Erythroblast (primary cell): ENCODE data around the gene P3H2.
A peak's percentile ranks its signal among the peaks of the same experiment; 100 is the strongest.
"Not testable (repeated sequence)": the region's sequence is repeated elsewhere in the genome, so short reads cannot be mapped to it uniquely, and the experiment has no call there.

Source experiments
- DNase-seq, 2 experiments: peaks; one replicate each; lab custom pipeline; 2025; lab: John Stamatoyannopoulos, UW
- GATA1 ChIP-seq: IDR thresholded peaks from 2 replicates; pipeline ENCODE4 v1.6.1; 2011; ENCODE audit warnings: low read depth, mild to moderate bottlenecking, control low read depth, low read length, moderate library complexity
- POLR2A ChIP-seq: IDR thresholded peaks from 2 replicates; pipeline ENCODE4 v1.6.1; 2011; ENCODE audit warnings: mild to moderate bottlenecking, low read length

Gene P3H2, protein sequence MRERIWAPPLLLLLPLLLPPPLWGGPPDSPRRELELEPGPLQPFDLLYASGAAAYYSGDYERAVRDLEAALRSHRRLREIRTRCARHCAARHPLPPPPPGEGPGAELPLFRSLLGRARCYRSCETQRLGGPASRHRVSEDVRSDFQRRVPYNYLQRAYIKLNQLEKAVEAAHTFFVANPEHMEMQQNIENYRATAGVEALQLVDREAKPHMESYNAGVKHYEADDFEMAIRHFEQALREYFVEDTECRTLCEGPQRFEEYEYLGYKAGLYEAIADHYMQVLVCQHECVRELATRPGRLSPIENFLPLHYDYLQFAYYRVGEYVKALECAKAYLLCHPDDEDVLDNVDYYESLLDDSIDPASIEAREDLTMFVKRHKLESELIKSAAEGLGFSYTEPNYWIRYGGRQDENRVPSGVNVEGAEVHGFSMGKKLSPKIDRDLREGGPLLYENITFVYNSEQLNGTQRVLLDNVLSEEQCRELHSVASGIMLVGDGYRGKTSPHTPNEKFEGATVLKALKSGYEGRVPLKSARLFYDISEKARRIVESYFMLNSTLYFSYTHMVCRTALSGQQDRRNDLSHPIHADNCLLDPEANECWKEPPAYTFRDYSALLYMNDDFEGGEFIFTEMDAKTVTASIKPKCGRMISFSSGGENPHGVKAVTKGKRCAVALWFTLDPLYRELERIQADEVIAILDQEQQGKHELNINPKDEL

DNA sequence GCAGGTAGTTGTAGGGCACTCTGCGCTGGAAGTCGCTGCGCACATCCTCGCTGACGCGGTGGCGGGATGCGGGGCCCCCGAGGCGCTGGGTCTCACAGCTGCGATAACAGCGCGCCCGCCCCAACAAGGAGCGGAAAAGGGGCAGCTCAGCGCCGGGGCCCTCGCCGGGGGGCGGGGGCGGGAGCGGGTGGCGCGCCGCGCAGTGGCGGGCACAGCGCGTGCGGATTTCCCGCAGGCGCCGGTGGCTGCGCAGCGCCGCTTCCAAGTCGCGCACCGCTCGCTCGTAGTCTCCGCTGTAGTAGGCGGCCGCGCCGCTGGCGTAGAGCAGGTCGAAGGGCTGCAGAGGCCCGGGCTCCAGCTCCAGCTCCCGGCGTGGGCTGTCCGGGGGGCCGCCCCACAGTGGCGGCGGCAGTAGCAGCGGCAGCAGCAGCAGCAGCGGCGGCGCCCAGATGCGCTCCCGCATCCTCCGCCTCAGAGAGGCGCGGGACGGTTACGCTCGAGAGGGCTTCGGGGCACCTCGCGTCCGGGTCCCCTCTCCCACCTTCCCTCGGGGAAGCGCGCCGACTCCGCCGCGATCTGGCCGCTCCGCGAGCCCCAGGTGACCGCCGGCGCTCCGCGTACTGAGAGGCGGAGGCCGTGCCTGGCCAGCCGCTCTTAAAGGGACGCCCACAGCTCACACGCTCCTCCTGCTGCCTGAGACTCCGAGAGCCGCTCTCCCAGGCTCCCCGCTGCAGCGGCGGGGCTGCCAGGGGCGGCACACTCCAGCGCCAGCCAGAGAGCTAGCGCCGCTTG is at the start of gene P3H2:
TSS of gene P3H2 (minus strand) at position 629 of the 792 bp plus-strand sequence. CDS start at position 463, 166 bp downstream.
- peak; percentile 65 to 67 for DNase-seq
- TF ChIP-seq GATA1 (no peak), POLR2A (no peak)

DNA sequence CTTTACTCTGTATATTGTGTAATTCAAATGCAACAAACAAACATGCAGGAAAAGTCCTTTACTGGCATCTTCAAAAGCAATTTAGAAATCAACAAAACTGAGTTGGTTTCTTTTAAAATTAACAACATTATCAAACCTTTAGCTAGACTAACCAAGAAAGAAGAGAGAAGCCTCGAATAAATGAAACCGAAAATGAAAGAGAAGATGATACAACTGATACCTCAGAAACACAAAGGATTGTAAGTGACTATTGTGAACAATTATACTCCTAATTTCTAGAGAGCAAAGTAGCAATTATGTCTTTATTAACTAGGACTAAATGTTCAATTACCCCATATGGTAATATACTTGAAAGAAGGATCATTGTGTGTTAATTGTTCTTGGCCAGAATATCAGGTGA is 49.2 kb upstream of the P3H2 start:
- no peak for DNase-seq
- TF ChIP-seq POLR2A (no peak), GATA1 (no peak)

DNA sequence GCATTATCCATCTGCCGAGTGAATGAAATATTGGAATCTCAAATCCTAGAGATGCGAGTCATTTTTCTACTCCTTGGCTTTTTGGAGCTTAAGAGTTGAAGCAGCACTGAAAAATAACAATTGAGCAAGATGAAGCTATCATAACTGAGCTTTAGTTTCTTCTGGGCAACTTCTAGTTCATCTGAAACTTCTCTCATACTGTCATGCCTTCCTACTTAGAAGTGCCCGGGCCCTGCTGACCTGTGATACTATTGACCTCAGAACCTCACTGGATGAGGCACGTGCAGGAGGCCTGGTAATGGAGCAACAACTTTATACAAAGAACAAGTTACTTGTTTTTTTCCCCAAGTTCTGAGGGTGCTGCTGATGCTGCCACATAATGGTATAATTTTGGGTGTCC is 48.5 kb upstream of the P3H2 start:
- no peak for DNase-seq

DNA sequence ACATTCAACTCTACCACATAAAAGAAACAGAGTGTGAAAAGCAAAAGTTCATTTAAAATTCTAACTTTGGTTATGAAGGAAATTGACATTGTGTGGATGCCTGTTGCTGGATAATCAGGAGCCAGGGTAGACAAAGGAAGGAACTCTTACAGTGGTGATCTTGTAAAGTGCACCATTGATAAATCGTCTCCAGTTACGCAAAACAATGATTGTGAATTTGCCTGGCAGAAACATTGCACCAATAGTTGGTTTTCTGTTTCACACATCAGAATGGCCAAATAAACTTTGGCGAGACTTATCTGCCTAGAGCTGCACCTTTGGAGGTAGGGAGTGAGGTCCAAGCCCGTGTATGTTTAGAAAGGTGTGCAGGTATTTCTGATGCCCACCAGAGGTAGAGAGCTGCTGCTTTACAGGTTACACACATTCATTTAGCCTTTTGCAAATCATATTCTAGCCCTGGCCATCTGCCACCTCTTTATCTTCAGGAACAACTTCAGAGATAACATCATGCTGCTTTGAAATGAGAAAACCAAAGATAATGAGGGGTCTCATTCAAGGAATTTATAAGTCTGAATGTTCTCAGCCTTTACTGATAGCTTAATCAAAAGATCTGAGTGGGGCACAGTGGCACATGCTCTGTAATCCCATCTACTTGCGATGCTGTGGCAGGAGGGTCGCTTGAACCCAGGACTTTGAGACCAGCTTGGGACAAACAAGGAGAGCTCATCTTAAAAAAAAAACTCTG is 47.4 kb upstream of the P3H2 start:
- DNase-seq: no peak
- TF ChIP-seq GATA1: no peak
- no peak for TF ChIP-seq POLR2A

More for the DNA sequence above, 48.5 kb upstream of the P3H2 start:
- no peak for TF ChIP-seq GATA1

DNA sequence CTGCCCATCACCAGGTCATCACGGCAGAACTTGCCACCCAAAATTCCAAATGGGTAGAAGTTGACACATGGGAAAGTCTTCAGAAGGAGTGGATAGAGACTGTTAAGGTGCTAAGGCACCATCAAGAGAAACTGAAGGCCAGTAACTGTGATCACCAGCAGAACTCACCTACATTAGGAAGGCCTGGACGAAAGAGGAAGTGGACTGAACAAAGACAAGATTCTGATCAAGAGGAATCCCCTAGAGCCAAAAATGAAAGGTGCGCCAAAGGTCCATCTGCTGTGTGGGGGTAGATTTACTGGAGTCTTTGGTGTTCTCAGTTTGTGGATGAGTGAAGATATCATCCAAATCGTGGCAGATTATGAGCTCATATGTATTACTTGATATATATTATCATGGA is 46.3 kb upstream of the P3H2 start:
- DNase-seq: no peak
- TF ChIP-seq GATA1: no peak
- TF ChIP-seq POLR2A: no peak

DNA sequence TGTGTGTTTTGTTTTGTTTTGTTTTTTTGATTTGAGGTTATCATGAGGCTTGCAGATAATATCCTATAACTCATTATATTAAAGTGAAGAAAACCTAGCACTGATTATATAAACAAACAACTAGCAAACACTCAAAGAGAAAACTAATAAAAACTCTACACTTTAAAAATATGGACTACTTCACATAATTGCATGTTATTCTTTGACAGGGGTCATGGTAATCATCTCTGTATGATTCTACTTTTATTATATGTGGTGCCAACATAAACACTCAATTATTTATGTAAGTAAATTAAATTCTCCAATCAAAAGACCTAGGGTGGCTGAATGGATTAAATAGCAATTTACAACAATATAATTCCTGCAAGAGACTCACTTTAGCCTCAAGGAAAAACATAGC is 44.6 kb upstream of the P3H2 start:
- TF ChIP-seq GATA1: no peak
- no peak for TF ChIP-seq POLR2A
- no peak for DNase-seq

DNA sequence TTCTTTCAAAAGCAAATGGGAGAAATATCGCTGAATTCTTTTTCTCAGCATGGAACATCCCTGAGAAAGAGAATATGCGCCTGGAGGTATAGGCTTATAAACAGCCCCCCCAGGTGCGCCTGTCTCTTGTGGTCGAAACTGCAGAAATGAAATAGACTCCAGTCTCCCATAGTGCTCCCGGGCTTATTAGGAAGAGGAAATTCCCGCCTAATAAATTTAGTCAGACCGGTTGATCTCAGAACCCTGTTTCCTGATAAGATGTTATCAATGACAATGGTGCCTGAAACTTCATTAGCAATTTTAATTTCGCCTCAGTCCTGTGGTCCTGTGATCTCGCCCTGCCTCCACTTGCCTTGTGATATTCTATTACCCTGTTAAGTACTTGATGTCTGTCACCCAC is 41.3 kb upstream of the P3H2 start:
- not testable (repeated sequence) for DNase-seq

DNA sequence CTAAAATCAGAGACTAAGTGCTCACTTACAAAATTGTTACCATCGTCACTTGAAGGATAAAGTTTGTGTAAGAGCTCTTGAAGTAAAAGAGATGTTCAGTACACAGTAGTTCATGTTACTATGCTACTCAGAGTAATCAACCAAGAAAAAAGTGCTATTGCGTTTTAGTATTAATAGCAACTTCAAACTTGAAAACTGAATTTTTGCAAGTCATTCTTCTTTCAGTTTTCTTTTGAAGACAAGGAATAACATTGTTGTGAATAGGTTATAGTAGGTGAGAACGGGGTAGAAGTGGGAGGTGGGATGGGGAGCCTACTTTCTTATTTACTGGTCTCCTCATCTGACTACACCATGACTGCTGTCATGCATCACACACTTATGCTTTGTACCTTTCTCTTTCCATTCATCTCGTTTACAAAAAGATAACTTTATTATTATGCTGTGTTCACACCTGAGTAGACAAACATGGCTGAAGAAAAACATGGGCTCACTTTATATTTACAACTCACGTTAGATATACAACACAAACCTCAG is 39.3 kb upstream of the P3H2 start:
- DNase-seq: no peak
- TF ChIP-seq GATA1: no peak

DNA sequence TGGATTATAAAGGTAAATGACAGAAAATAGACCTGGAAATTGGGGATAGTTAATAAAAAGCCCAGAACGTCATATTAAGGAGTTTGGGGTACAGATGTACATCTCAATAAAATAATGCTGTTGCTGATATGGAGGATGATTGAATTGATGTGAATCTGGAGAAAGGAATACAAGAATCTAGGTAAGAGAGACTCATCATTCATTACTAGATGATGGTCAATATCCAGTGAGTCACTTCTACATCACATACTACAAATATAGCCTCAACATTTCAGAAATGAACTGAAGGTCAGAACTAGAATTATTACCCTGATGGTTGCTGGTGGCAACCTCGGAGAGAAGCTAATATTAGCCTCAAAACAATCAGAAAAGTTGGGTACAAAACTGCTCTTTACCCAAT is 37.6 kb upstream of the P3H2 start:
- no peak for TF ChIP-seq POLR2A
- TF ChIP-seq GATA1: no peak
- no peak for DNase-seq

DNA sequence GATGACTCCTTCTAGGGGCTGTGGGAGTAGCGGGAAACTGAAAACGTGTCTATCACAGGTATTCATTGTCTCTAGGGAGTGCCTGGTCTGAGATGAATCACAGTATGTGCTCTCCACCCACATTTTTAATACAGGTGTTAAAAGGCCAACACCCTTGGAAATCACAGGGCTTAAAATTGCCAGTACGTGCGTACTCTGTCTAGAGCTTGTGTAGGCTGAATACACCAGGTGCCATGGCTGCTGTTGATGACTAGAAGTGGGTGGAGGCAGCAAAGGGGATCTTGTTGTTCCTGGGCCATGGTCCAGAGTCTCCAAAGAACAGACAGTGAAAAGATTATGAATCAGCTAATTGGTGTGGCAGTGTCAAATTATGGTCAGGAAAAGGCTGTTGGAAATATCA is 35.1 kb upstream of the P3H2 start:
- no peak for DNase-seq
- TF ChIP-seq POLR2A (no peak), GATA1 (no peak)

DNA sequence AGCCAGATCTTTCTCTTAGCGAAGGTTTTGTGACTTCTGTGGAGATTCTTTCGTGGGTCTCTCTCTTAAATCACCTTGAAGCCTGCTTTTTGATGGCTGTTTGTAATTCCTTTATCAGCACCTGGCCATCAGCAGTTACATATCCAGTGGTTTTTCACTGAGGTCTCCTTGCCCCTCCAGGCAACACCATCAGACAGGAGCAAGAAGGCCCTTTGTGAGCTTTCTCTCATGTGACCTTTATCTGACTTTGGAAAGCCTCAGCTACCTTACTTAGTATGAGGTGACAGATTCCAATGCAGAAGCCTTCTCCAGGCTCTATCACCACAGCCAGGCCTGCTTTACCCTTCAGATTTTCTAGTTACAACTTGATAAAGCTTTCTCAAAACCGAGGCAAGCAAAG is 30.0 kb upstream of the P3H2 start:
- no peak for DNase-seq

DNA sequence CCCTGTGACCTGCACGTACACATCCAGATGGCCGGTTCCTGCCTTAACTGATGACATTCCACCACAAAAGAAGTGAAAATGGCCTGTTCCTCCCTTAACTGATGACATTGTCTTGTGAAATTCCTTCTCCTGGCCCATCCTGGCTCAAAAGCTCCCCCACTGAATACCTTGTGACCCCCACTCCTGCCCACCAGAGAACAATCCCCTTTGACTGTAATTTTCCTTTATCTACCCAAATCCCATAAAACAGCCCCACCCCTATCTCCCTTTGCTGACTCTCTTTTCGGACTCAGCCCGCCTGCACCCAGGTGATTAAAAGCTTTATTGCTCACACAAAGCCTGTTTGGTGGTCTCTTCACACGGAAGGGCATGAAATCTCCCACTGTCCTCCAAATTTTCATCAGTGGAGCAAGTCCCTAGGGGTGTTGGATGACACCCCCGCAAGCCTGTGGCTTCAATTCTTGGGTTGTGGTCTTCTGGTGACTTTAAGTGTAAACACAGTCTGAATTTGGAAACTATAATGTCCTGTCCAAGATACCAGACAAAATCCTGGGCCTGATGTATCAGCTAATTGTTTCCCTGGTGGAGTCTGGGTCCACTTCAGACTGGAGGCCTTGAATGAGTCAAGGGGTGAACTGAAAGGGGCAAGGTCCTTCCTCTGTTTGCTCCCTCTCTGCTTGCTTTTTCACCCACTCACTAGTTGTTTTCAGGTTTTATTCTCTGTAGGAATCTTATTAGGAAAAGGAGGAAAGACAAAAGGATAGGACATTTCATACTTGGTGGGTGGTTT is 29.3 kb upstream of the P3H2 start:
- DNase-seq: not testable (repeated sequence)

More for the DNA sequence above, 30.0 kb upstream of the P3H2 start:
- TF ChIP-seq POLR2A (no peak), GATA1 (no peak)

DNA sequence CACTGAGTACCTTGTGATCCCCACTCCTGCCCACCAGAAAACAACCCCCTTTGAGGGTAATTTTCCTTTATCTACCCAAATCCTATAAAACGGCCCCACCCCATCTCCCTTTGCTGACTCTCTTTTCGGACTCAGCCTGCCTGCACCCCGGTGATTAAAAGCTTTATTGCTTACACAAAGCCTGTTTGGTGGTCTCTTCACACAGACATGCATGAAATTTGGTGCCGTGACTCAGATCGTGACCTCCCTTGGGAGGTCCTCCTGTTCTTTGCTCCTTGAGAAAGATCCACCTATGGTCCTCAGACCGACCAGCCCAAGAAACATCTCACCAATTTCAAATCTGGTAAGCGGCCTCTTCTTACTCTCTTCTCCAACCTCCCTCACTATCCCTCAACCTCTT is 24.1 kb upstream of the P3H2 start:
- DNase-seq: not testable (repeated sequence)
